ENCODE measurements around the gene TSPAN14.

The TSPAN14 gene

DNA sequence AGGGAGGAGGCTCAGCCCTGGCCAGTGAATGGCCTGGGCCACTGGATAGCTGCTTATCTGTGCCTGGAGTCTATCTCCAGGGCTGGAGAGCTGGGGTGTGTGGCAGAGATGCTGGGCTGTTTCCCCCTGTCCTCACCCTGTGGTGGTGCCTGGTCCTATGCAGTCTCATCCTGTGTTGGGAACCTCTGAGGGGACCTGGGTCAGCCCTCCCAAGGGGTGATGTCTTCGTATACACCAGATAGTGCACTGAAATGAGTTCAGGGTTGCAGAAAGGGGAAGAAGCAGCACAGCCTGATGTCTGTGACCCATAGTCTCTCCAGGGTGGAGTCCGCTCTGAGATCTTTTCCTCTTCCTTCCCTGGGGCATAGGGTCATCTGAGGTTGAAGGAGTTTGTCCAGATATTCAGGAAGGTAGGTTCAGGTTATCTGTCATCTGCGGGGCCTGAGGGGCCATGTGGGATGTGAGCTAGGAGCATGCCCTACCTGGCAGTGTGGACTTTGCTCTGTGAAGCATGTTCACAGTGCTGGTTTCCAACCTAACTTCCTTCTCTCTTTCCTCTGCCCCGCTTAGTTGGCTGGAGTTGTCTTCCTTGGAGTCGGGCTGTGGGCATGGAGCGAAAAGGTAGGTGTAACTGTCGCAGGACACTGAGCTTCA is 50.2 kb downstream of the TSPAN14 start:
- Histone ChIP-seq H3K79me2 (ENCODE audit: low read length) (no peaks in the 10 kb centered on the region), H3K27ac (ENCODE audit: low read length) (no peak overlapping the region), H2AFZ (ENCODE audit: low read length) (no peak overlapping the region), H3F3A (ENCODE audit: insufficient read depth, low read length) (no peaks in the 10 kb centered on the region), H3K27me3 (replicated peaks; ENCODE audit: insufficient read depth, low read length) (no peaks in the 10 kb centered on the region), H3K9me2 (replicated peaks; ENCODE audit: insufficient read depth, low read length) (no peaks in the 10 kb centered on the region), H3K4me2 (ENCODE audit: low read depth, low read length) (no peak overlapping the region), H3K4me1 (ENCODE audit: low read length) (no peaks in the 10 kb centered on the region), H3K9me3 (replicated peaks; ENCODE audit: insufficient read depth, low read length) (no peaks in the 10 kb centered on the region), H3K9ac (ENCODE audit: low read length) (no peak overlapping the region), H3K36me3 (replicated peaks; ENCODE audit: insufficient read depth, low read length) (no peaks in the 10 kb centered on the region), H4K20me1 (ENCODE audit: insufficient read depth, low read length) (no peaks in the 10 kb centered on the region), H3K4me3 (ENCODE audit: low read length) (no peak overlapping the region)
- TF ChIP-seq, protein P1, sequence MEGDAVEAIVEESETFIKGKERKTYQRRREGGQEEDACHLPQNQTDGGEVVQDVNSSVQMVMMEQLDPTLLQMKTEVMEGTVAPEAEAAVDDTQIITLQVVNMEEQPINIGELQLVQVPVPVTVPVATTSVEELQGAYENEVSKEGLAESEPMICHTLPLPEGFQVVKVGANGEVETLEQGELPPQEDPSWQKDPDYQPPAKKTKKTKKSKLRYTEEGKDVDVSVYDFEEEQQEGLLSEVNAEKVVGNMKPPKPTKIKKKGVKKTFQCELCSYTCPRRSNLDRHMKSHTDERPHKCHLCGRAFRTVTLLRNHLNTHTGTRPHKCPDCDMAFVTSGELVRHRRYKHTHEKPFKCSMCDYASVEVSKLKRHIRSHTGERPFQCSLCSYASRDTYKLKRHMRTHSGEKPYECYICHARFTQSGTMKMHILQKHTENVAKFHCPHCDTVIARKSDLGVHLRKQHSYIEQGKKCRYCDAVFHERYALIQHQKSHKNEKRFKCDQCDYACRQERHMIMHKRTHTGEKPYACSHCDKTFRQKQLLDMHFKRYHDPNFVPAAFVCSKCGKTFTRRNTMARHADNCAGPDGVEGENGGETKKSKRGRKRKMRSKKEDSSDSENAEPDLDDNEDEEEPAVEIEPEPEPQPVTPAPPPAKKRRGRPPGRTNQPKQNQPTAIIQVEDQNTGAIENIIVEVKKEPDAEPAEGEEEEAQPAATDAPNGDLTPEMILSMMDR (IDR thresholded peaks at IDR 0.05; ENCODE audit: low read length): no peak
- TF ChIP-seq EZH2 (optimal IDR thresholded peaks at IDR 0.05; ENCODE audit: low read depth, low read length) (no peak), EZH2phosphoT487 (IDR thresholded peaks at IDR 0.05; ENCODE audit: low read length) (no peak)
- DNase-seq: no peak

DNA sequence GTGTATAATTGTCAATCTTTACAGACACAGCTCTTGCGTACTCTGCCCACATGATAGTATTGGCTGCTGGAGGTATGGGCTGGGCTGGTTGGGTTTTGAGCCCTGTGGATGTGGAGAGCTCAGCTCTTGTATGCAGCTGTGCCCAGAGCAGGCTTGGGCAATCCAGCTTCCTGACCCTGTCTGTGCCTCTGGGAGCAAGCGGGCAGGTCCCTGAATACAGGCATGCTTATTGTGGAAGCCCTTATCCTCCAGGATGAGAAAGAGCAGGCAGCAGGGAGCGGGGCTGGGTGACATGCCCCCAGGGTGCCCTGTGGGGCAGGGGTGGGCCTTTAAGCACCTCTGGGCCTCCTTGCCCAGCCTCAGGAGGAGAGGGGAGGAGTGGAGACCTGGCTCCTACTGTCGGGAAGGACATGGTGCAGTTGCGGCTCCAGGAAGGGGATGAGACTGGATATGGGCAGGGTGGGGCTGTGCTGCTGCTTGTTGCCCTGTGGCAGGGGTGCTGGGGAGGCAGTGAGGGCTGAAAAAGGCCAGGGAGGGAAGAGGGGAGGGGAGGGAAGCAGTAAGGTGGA is 50.9 kb downstream of the TSPAN14 start:
- DNase-seq: no peak
- H3F3A ChIP-seq (ENCODE audit: insufficient read depth, low read length): no peaks in the 10 kb centered on the region
- H3K27ac ChIP-seq (ENCODE audit: low read length): no peak overlapping the region
- no peaks in the 10 kb centered on the region for H3K9me3 ChIP-seq (replicated peaks; ENCODE audit: insufficient read depth, low read length)
- H3K4me3 ChIP-seq (ENCODE audit: low read length): no peak overlapping the region
- H3K4me1 ChIP-seq (ENCODE audit: low read length): no peaks in the 10 kb centered on the region
- no peak overlapping the region for H2AFZ ChIP-seq (ENCODE audit: low read length)
- TF ChIP-seq, protein P1 (IDR thresholded peaks at IDR 0.05; ENCODE audit: low read length): no peak
- no peak for TF ChIP-seq EZH2phosphoT487 (IDR thresholded peaks at IDR 0.05; ENCODE audit: low read length)
- no peak for TF ChIP-seq EZH2 (optimal IDR thresholded peaks at IDR 0.05; ENCODE audit: low read depth, low read length)
- H3K9ac ChIP-seq (ENCODE audit: low read length): no peak overlapping the region
- no peak overlapping the region for H3K4me2 ChIP-seq (ENCODE audit: low read depth, low read length)
- H4K20me1 ChIP-seq (ENCODE audit: insufficient read depth, low read length): no peaks in the 10 kb centered on the region
- no peaks in the 10 kb centered on the region for H3K9me2 ChIP-seq (replicated peaks; ENCODE audit: insufficient read depth, low read length)
- H3K79me2 ChIP-seq (ENCODE audit: low read length): no peaks in the 10 kb centered on the region
- H3K27me3 ChIP-seq (replicated peaks; ENCODE audit: insufficient read depth, low read length): no peaks in the 10 kb centered on the region
- H3K36me3 ChIP-seq (replicated peaks; ENCODE audit: insufficient read depth, low read length): no peaks in the 10 kb centered on the region

DNA sequence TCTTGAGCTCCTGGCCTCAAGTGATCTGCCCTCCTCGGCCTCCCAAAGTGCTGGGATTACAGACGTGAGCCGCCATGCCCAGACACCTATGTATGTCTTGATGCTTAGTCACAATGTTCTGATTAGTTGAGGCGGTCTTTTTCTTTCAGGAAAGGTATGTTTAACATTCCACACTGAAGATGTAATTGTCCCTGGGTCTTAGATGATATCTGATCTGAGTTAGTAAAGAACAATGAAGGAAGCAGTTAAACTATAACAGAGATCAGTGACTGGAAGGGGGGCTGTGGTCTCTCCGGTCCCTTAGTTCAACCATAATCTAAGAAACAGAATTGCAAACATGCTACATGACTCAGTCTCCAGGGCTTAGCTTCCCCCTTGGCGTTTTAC is 52.1 kb downstream of the TSPAN14 start:
- no peak overlapping the region for H3K4me2 ChIP-seq (ENCODE audit: low read depth, low read length)
- H3K27ac ChIP-seq (ENCODE audit: low read length): no peak overlapping the region
- H3K9me3 ChIP-seq (replicated peaks; ENCODE audit: insufficient read depth, low read length): no peaks in the 10 kb centered on the region
- TF ChIP-seq, protein P1 (IDR thresholded peaks at IDR 0.05; ENCODE audit: low read length): no peak
- TF ChIP-seq EZH2phosphoT487 (IDR thresholded peaks at IDR 0.05; ENCODE audit: low read length) (no peak), EZH2 (optimal IDR thresholded peaks at IDR 0.05; ENCODE audit: low read depth, low read length) (no peak)
- H3K9ac ChIP-seq (ENCODE audit: low read length): no peak overlapping the region
- H4K20me1 ChIP-seq (ENCODE audit: insufficient read depth, low read length): no peaks in the 10 kb centered on the region
- H3K9me2 ChIP-seq (replicated peaks; ENCODE audit: insufficient read depth, low read length): no peaks in the 10 kb centered on the region
- H3K4me1 ChIP-seq (ENCODE audit: low read length): no peaks in the 10 kb centered on the region
- no peaks in the 10 kb centered on the region for H3K36me3 ChIP-seq (replicated peaks; ENCODE audit: insufficient read depth, low read length)
- no peaks in the 10 kb centered on the region for H3F3A ChIP-seq (ENCODE audit: insufficient read depth, low read length)
- DNase-seq: no peak
- no peak overlapping the region for H2AFZ ChIP-seq (ENCODE audit: low read length)
- no peaks in the 10 kb centered on the region for H3K79me2 ChIP-seq (ENCODE audit: low read length)
- H3K27me3 ChIP-seq (replicated peaks; ENCODE audit: insufficient read depth, low read length): no peaks in the 10 kb centered on the region
- no peak overlapping the region for H3K4me3 ChIP-seq (ENCODE audit: low read length)

Measured in MM.1S (cell line).